Stomach (tissue), 4 donors: ENCODE measurements around the gene C10orf105.

ENCODE experiments used
- POLR2A ChIP-seq, 4 donors: fragments of 450-650 bp; IDR thresholded peaks; one replicate each; pipeline ENCODE4 v1.6.1; 2016; ENCODE audit warnings: antibody characterized with exemption in 4 of 4, control low read depth in 2 of 4, mild to moderate bottlenecking in 1 of 4, moderate library complexity in 1 of 4
- TF ChIP-seq, protein P1 (sequence below), 7 experiments: fragments of 450-650 bp in 4 of 7; fragments of 200-600 bp in 3 of 7; sonication (generic) in 3 of 7; IDR thresholded peaks; one replicate each; pipeline ENCODE4 v1.5.1; 2016 to 2019; ENCODE audit warnings: antibody characterized with exemption in 7 of 7, control low read depth in 2 of 7, mild to moderate bottlenecking in 1 of 7

DNA sequence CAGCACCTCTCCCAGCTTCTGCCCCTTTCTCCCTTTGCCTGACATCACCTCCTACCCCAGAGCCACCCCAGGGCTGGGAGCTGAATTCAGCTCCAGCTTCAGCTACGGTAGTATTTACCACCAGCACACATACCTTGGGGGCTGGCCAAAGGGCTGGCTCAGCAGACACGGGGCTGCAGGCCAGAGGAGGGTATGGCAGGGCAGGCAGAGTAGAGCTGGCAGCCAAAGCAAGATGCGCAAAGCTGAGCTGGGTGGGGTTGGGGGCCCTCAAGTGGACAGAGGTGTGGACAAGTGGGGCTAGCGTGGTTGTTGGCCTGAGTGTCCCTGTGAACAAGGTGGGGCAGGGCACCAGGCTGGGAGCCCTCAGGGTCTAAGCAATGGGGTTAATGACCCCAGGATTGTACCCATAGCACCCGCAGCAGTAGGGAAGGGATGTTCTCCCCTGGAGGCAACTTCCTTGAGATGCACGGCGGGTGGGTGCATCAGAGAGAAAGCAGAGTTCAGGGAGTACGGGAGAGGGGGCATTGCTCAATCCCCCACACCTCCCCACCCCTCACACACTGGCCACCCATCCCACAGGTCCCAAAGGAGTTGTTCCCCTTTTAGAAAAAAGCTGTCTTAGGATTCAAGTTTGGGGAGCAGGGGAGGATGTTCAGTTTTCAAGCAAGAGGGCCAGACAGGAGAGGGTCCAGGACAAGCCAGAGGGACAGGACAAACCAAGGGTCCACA lies 45.8 kb upstream of the C10orf105 start:
- TF ChIP-seq, protein P1, sequence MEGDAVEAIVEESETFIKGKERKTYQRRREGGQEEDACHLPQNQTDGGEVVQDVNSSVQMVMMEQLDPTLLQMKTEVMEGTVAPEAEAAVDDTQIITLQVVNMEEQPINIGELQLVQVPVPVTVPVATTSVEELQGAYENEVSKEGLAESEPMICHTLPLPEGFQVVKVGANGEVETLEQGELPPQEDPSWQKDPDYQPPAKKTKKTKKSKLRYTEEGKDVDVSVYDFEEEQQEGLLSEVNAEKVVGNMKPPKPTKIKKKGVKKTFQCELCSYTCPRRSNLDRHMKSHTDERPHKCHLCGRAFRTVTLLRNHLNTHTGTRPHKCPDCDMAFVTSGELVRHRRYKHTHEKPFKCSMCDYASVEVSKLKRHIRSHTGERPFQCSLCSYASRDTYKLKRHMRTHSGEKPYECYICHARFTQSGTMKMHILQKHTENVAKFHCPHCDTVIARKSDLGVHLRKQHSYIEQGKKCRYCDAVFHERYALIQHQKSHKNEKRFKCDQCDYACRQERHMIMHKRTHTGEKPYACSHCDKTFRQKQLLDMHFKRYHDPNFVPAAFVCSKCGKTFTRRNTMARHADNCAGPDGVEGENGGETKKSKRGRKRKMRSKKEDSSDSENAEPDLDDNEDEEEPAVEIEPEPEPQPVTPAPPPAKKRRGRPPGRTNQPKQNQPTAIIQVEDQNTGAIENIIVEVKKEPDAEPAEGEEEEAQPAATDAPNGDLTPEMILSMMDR (IDR thresholded peaks at IDR 0.05), result no peak
- TF ChIP-seq POLR2A (IDR thresholded peaks at IDR 0.05), result no peak
